Measurements from ENCODE around the gene PAK2. TPM values are rescaled to one million over a fixed set of nuclear protein-coding genes. Genes with fewer than 3 reads are reported as not detected.
A peak's percentile ranks its signal among the peaks of the same experiment; 100 is the strongest.
"Not testable (repeated sequence)": the region's sequence is repeated elsewhere in the genome, so short reads cannot be mapped to it uniquely, and the experiment has no call there.

The PAK2 gene
- total RNA-seq, 2 donors from 2014 or later, result 70.1 to 83.3 TPM

DNA sequence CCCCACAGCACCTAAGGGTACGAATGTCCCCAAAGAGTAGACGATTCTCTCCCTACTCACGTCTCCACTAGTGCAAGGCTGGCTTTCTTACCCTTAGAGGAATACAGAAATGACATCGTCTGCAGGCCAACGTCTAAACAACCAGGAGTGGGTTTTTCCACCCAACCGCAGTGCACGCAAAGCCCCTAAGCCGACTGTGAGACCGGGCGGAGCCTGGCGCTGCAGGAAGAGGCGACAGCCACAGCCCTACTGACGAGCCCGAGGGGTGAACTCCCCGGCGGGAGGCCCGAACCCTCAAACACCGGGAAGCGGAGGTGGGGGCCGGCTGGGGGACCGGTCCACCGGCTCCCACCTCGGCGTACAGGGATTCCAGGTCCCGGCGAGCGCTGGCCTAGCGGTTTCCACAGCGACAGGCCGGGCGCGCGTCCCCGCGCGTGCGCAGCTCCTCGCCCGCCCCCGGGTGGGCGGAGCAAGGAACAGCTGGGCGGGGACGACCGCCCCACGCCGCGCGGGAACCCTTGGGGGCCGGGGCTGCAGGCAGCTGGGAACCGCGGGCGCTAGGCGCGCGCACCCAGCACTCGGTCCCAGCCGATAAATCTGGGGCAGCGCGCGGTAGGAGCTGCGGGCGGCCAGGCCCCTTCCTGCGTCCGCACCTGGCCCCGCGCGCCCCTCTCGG, 27.7 kb upstream of the PAK2 start, which contains the start of the genes CEP19 and PIGX:
TSS of gene CEP19 (minus strand) at position 413 of the 676 bp plus-strand sequence. CDS start 3,593 bp downstream, outside the sequence.
TSS of gene PIGX (plus strand) at position 540 of the 676 bp plus-strand sequence.
- Mint-ChIP-seq H3K27me3 (no peaks in the 10 kb centered on the region), H3K4me1 (ENCODE audit: low read depth in 2 of 2) (peaks cover 11 to 18% of the 10 kb centered on the region in 2 donors), H3K27ac (peak within 1 kb of the TSS; percentile 93 to 96), H3K4me3 (peak within 1 kb of the TSS; percentile 92), H3K36me3 (no peaks in the 10 kb centered on the region), H3K9me3 (no peaks in the 10 kb centered on the region)
- DNase-seq (ENCODE audit: low spot score), result peak; percentile 96
- ATAC-seq, result peak; percentile 89 to 93

DNA sequence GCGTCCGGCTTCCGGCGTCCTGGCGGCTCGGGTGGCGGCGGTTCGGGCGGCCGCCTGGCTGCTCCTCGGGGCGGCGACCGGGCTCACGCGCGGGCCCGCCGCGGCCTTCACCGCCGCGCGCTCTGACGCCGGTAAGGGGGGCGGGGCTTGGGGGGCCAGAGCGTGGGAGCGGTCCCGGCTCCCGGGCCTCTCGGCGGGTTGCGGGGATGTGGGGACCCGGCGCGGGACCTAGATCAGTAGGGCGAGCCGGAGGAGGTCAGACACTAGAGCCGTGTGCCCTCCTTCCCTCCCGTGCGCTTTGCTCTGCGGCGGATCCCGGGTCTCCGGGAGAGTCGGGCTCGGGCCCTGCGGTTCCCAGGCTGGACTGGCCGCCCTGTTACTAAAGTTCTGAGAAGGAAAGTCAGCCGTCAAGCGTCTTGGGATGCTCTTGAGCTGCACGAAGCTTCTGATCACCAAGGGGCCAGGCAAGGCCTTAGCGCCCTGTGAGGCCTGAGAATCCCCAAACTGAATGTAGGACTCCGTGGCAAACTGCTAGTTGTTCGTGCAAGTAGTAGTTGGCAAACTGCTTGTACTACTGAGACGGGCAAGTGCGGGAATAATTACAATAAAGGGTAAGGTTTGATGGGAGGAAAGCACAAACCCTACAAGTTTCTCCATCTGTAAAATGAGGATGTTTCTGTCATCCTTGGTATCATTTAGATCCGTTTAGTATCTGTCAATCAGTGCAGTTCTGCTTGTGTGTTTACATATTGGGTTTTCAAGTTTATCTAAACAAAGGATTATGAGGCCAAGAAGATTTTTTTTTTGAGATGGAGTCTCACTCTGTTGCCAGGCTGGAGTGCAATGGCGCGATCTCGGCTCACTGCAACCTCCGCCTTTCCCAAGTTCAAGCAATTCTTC, 26.9 kb upstream of the PAK2 start:
- Mint-ChIP-seq H3K4me1 (ENCODE audit: low read depth in 2 of 2) (peaks cover 11 to 18% of the 10 kb centered on the region in 2 donors), H3K27me3 (no peaks in the 10 kb centered on the region), H3K27ac (peak overlapping the region; percentile 74 to 76), H3K4me3 (peak overlapping the region; percentile 86), H3K9me3 (no peaks in the 10 kb centered on the region), H3K36me3 (no peaks in the 10 kb centered on the region)
- peak; percentile 77 to 81 for ATAC-seq
- DNase-seq (ENCODE audit: low spot score), result no peak

DNA sequence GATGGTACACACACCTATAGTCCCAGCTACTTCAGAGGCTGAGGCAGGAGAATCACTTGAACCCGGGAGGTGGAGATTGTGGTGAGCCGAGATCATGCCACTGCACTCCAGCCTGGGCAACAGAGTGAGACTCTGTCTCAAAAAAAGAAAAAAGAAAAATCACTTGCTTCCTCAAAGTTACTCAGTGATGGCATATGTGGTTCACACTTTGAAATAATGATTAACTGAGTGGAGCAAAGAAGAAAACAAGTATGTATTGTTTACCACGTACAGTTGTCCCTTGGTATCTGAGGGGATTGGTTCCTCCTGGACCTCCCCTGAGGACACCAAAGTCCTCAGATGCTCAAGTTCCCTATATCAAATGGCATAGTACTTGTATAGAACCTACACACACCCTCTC, 22.5 kb upstream of the PAK2 start:
- peaks cover 23% of the 10 kb centered on the region for H3K36me3 Mint-ChIP-seq
- ATAC-seq; H3K27ac Mint-ChIP-seq; H3K9me3 Mint-ChIP-seq; DNase-seq (ENCODE audit: low spot score); H3K4me1 Mint-ChIP-seq (ENCODE audit: low read depth in 2 of 2); H3K4me3 Mint-ChIP-seq; H3K27me3 Mint-ChIP-seq: not testable (repeated sequence)

DNA sequence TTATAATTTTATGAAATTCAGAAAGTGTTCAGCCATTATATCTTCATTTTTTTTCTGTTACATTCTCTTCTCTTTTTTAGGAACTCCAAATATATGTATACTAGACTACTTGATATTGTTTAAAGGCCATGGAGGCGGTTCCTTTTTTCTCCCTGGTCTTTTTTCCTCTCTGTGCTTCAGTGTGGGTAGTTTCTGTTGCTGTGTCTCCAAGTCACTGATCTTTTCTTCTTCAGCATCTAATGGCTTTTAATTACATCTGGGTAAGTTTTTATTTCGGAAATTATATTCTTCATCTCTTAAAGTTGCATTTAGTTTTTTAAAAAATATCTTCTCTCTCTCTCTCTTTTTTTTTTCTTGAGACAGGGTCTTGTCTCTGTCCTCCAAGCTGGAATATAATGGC, 18.6 kb upstream of the PAK2 start:
- no peaks in the 10 kb centered on the region for H3K27me3 Mint-ChIP-seq
- H3K4me1 Mint-ChIP-seq (ENCODE audit: low read depth in 2 of 2), result peaks cover 3 to 10% of the 10 kb centered on the region in 2 donors
- H3K4me3 Mint-ChIP-seq, result no peak overlapping the region
- H3K27ac Mint-ChIP-seq, result no peak overlapping the region
- no peak for ATAC-seq
- peaks cover 29% of the 10 kb centered on the region for H3K36me3 Mint-ChIP-seq
- no peaks in the 10 kb centered on the region for H3K9me3 Mint-ChIP-seq
- no peak for DNase-seq (ENCODE audit: low spot score)

DNA sequence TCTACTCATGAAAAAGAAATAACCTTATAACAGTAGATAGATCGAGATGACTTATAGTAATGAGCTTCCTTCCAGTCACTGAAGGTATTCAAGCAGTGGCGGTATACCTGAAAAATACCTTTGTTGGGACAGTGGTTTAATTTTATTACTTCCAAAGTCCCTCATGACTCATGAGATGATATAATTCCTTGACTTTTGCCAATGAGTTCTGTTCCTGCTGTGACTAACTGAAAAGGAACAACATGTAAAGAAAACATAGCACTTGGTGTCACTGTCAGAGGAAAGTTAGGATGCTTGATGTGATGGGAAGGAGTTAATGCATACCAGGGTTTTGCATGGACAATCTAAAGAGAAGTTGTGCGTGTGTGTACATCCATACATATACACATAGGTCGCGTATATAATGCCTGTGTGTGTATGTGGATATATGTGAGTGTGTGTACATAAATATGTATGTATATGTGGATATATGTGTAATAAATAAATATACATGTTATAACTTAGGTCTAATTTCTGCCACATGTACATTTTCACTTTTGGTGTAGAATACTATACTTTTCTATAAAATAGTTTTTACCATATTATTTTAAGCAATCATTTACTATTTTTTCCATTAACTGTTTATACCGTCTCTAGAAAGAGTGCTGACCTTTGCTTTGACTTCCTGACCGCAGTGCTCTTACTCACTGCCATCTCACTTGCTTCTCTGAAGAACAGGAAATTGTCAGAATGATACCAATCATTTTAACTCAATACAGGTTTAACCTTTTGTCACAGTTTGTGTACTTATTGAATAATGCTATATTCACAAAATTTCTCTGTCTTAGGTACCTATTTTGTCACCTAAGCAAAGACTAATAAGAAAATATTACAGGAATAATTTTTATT, 12.6 kb upstream of the PAK2 start:
- H3K4me1 Mint-ChIP-seq (ENCODE audit: low read depth in 2 of 2), result peaks cover 11 to 25% of the 10 kb centered on the region in 2 donors
- no peak overlapping the region for H3K4me3 Mint-ChIP-seq
- H3K27me3 Mint-ChIP-seq, result no peaks in the 10 kb centered on the region
- ATAC-seq (peak; percentile 75 to 97), DNase-seq (ENCODE audit: low spot score) (no peak)
- H3K36me3 Mint-ChIP-seq, result peaks cover 12% of the 10 kb centered on the region
- H3K27ac Mint-ChIP-seq, result peak overlapping the region; percentile 32 to 50
- H3K9me3 Mint-ChIP-seq, result no peaks in the 10 kb centered on the region

DNA sequence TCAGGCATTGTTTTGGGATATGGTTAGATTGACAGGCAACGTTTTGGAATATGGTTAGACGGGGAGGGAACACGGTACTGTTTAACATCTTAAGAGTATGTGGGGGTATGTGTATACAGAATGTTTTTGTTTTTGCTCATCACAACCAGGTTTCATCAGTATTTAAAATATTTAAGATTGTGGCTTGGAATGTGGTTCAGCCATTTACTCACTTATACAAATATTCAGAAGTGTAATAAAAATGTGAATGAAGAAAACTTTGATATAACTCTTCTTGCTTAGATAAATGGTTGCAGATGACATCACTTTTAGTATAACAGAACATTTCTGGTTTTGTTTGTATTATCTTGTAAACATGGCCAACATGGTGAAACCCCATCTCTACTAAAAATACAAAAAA, 3.9 kb upstream of the PAK2 start:
- DNase-seq (ENCODE audit: low spot score), result no peak
- H3K27me3 Mint-ChIP-seq, result no peaks in the 10 kb centered on the region
- H3K27ac Mint-ChIP-seq, result no peak overlapping the region
- peaks cover 10 to 15% of the 10 kb centered on the region in 2 donors for H3K4me1 Mint-ChIP-seq (ENCODE audit: low read depth in 2 of 2)
- no peak overlapping the region for H3K4me3 Mint-ChIP-seq
- no peaks in the 10 kb centered on the region for H3K9me3 Mint-ChIP-seq
- no peak for ATAC-seq
- peaks cover 6% of the 10 kb centered on the region for H3K36me3 Mint-ChIP-seq

DNA sequence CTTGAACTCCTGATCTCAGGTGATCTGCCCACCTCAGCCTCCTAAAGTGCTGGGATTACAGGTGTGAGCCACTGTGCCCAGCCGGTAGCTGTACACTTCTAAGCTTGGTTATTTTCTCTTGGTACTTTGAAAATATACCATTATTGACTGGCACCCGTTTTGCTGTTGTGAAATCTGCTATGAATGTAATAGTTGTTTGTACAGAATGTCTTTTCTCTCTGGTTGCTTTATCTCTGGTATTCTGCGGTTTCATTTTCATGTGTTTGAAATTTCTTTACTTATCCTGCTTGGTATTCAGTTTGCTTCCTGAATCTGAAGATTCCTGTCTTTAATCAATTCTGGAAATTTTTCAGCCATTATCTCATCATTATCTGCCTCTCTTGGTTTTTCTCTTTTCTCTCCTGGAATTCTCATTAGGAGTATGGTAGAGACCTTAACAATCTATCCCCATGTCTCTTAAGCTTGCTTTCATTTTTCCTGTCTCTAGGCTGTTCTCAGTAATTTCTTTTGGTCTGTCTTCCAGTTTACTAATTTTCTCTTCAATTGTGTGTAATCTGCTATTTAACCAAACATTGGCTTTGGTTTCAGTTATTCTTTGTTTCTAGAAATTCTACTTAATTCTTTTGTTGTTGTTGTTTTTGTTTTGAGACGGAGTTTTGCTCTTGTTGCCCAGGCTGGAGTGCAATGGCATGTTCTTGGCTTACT, 2.8 kb upstream of the PAK2 start:
- H3K27ac Mint-ChIP-seq, result no peak overlapping the region

DNA sequence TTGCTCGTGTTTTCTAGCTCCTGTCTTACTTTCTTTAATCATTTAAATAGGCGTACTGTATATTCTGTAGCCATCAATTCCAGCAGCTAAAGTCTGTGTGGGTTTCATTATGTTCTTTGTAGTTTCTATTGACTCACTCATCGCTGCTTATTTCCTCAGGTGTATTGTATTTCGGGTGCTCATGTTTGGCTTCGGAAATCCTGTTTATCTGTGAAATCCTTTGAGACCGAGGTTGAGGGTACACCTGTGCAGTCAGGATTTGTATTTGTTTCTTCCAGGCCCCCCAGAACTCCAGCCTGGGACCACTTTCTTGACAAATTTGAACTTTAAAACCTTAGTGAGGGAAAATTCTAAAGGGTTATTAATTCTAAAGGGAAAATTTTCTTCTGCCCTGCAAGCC, 2.0 kb upstream of the PAK2 start:
- H3K9me3 Mint-ChIP-seq, result no peaks in the 10 kb centered on the region
- ATAC-seq, result no peak
- no peak for DNase-seq (ENCODE audit: low spot score)
- no peak overlapping the region for H3K27ac Mint-ChIP-seq
- no peaks in the 10 kb centered on the region for H3K27me3 Mint-ChIP-seq
- H3K4me1 Mint-ChIP-seq (ENCODE audit: low read depth in 2 of 2), result peaks cover 20 to 23% of the 10 kb centered on the region in 2 donors
- no peak overlapping the region for H3K4me3 Mint-ChIP-seq
- H3K36me3 Mint-ChIP-seq, result peaks cover 12% of the 10 kb centered on the region

More for the DNA sequence above, 2.8 kb upstream of the PAK2 start:
- no peak overlapping the region for H3K4me3 Mint-ChIP-seq
- H3K9me3 Mint-ChIP-seq, result no peaks in the 10 kb centered on the region
- H3K4me1 Mint-ChIP-seq (ENCODE audit: low read depth in 2 of 2), result peaks cover 20 to 23% of the 10 kb centered on the region in 2 donors
- DNase-seq (ENCODE audit: low spot score) (no peak), ATAC-seq (no peak)
- peaks cover 12% of the 10 kb centered on the region for H3K36me3 Mint-ChIP-seq
- no peaks in the 10 kb centered on the region for H3K27me3 Mint-ChIP-seq

DNA sequence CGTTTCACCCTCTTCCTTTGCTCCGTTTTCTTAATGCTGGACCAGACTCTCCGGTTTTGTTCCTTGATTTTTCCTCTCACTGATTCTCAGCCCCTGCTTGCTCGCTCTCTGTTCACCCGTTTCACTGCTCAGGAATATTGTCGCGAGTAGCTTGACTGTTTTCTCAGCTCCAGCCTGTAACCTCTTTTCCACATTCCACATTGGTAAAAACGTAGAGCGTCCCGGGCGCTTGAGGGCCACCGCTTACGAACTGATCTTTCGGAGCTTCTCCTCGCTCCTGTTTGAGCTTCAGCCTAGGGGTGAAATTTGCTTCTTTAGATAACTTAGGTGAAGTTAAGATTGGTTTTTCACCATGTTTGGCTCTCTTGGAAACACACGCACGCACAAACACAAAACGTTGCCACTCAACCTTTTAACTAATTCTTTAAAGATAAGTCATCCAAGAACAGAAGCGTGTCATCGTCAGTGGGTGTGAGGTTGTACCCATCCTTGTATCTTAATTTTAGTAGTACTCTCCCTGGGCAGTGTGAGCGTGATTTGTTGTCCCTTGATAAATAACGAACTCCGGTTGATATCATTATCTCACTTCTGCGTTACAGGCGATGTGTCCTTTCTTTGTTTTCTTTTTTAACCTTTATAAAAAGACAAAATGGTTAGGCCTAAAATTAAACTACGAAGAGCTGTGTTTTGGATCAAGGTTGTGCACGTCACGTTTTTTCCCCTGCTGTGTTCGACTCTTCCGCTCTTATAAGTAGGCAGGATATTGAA, 1.0 kb downstream of the PAK2 start:
- Mint-ChIP-seq H3K4me3 (peak overlapping the region; percentile 90), H3K27ac (peak overlapping the region; percentile 79 to 94), H3K27me3 (no peaks in the 10 kb centered on the region), H3K9me3 (no peaks in the 10 kb centered on the region), H3K4me1 (ENCODE audit: low read depth in 2 of 2) (peaks cover 25 to 28% of the 10 kb centered on the region in 2 donors), H3K36me3 (peaks cover 12% of the 10 kb centered on the region)
- no peak for ATAC-seq
- no peak for DNase-seq (ENCODE audit: low spot score)

DNA sequence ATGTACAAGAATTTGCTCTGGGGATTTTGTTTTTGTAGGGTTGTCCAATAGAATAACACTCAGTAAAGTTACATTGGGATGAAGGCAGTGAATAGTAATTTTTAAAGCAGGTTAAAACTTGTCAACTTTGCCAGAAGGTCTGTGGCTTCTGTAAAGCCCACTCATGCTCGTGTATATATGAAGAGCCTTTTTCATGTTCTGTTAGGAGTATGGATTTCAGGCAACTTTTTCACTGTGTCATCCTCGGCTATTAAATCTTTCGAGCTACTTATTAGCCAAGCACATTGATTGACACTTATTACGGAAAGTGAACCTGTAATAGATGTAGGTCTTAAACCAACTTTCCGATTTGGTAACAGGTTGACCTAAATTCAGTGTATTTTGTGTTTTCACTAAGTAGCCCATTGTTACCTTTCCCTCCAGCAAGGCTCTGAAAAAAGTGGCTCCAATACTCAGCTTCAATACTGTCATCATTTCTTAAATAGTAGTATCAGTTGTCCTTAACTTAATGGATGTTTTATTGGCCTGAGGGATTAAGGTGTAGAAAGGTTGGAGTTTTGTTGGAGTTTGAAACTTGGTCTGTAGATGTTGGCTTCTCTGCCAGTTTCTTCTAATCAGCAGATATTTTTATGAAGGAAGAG, 1.7 kb downstream of the PAK2 start:
- Mint-ChIP-seq H3K36me3 (peaks cover 12% of the 10 kb centered on the region), H3K4me3 (peak overlapping the region; percentile 90), H3K9me3 (no peaks in the 10 kb centered on the region), H3K4me1 (ENCODE audit: low read depth in 2 of 2) (peaks cover 25 to 28% of the 10 kb centered on the region in 2 donors), H3K27ac (peak overlapping the region; percentile 79 to 94), H3K27me3 (no peaks in the 10 kb centered on the region)
- DNase-seq (ENCODE audit: low spot score), result no peak
- ATAC-seq, result no peak

DNA sequence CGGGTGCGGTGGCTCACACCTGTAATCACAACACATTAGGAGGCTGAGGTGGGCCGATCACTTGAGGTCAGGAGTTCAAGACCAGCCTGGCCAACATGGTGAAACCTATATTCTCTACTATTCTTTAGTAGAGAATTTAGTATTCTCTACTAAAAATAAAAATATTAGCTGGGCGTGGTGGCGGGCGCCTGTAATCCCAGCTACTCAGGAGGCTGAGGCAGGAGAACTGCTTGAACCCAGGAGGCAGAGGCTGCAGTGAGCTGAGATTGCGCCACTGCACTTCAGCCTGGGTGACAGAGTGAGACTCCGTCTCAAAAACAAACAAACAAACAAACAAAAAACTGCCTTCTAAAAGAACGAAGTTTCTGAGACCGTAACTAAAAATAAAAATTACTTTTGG, 3.9 kb downstream of the PAK2 start:
- Mint-ChIP-seq H3K4me1 (ENCODE audit: low read depth in 2 of 2) (peaks cover 29 to 36% of the 10 kb centered on the region in 2 donors), H3K36me3 (peaks cover 20% of the 10 kb centered on the region)
- H3K4me3 Mint-ChIP-seq; H3K27me3 Mint-ChIP-seq; ATAC-seq; DNase-seq (ENCODE audit: low spot score); H3K27ac Mint-ChIP-seq; H3K9me3 Mint-ChIP-seq: not testable (repeated sequence)

DNA sequence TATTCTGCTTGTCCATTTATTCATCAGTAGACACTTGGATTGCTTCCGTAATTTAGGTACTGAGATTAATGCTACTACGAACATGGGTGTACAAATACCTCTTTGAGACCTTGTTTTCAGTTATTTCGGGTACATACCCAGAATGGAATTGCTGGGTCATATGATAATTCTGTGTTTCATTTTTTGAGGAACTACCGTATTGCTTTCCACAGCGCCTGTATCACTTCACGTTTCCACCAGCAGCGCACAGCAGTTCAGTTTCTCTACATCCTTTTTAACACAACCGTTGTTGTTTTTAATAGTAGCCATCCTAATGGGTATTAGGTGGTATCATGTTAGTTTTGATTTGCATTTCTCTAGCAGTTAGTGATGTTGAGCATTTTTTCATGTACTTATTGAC, 9.5 kb downstream of the PAK2 start:
- Mint-ChIP-seq H3K9me3 (no peaks in the 10 kb centered on the region), H3K36me3 (peaks cover 20% of the 10 kb centered on the region), H3K4me3 (no peak overlapping the region), H3K27me3 (no peaks in the 10 kb centered on the region), H3K27ac (no peak overlapping the region), H3K4me1 (ENCODE audit: low read depth in 2 of 2) (peaks cover 31 to 33% of the 10 kb centered on the region in 2 donors)
- no peak for ATAC-seq
- DNase-seq (ENCODE audit: low spot score), result no peak
